Astrocyte of the cerebellum (primary cell): ENCODE results near the gene VSIG10L2.
"Not testable (repeated sequence)": the region's sequence is repeated elsewhere in the genome, so short reads cannot be mapped to it uniquely, and the experiment has no call there.

Experiments
- DNase-seq: peaks from one replicate; pipeline ENCODE4 v3.0.0-alpha.2; 2011; ENCODE audit warnings: low read depth
- H3K4me3 ChIP-seq: 2 replicates; pipeline ENCODE4 v1.5.1; 2011; ENCODE audit warnings: mild to moderate bottlenecking, low read depth, low read length, moderate library complexity
- CTCF ChIP-seq: IDR thresholded peaks from 2 replicates; pipeline ENCODE4 v1.5.1; 2012; ENCODE audit warnings: low read length, low read depth, moderate library complexity, mild to moderate bottlenecking; ENCODE audit errors: missing control alignments
- in situ Hi-C: cut with HindIII; loops from 2 replicates; pipeline ENCODE4 v1.10.0; 2017; ENCODE audit warnings: low sequenced_read_pairs

VSIG10L2 gene

GRCh38 chr11:125910226-125910849 is 35.5 kb upstream of the VSIG10L2 start:
- in situ Hi-C loops: no loop called here
- no peak for TF ChIP-seq CTCF
- no peak for DNase-seq
- H3K4me3 ChIP-seq: no peak overlapping the region

GRCh38 chr11:125914601-125915000 is 31.2 kb upstream of the VSIG10L2 start:
- in situ Hi-C loops, DNase-seq: not testable (repeated sequence)

GRCh38 chr11:125916683-125917347 is 29.0 kb upstream of the VSIG10L2 start:
- no peak for DNase-seq
- in situ Hi-C loops: no loop called here
- H3K4me3 ChIP-seq: no peak overlapping the region
- no peak for TF ChIP-seq CTCF

More at GRCh38 chr11:125914601-125915000, 31.2 kb upstream of the VSIG10L2 start:
- H3K4me3 ChIP-seq: not testable (repeated sequence)

GRCh38 chr11:125918140-125918840 is 27.6 kb upstream of the VSIG10L2 start:
- in situ Hi-C loops: no loop called here
- no peak for DNase-seq
- H3K4me3 ChIP-seq: no peak overlapping the region
- peak; percentile 2 for TF ChIP-seq CTCF

- TF ChIP-seq CTCF: no peak
- H3K4me3 ChIP-seq: no peak overlapping the region
- in situ Hi-C loops: loop anchor here (5.0 kb wide), 1 partner anchor 281 kb away; no protein-coding TSS in a partner anchor
- DNase-seq: no peak
Observed at GRCh38 chr11:125921042-125921441, 24.8 kb upstream of the VSIG10L2 start.

GRCh38 chr11:125922156-125922555 is 23.7 kb upstream of the VSIG10L2 start:
- TF ChIP-seq CTCF: no peak
- in situ Hi-C loops: loop anchor here (5.0 kb wide), 1 partner anchor 280 kb away; no protein-coding TSS in a partner anchor
- no peak for DNase-seq
- H3K4me3 ChIP-seq: no peak overlapping the region
